Nephron progenitor cell (in vitro differentiated cells): ENCODE results near the gene ANKRD33B.

Experiments
- DNase-seq: peaks from one replicate; pipeline ENCODE4 v3.0.0; 2021
- H3K27ac Mint-ChIP-seq: 2 replicates; pipeline ENCODE4 v1.8.0; 2021; ENCODE audit warnings: mild to moderate bottlenecking, moderate library complexity, mixed read lengths
- H3K27me3 Mint-ChIP-seq: 2 replicates; pipeline ENCODE4 v1.8.0; 2021; ENCODE audit warnings: mild to moderate bottlenecking, low read depth, mixed read lengths; ENCODE audit not compliant: poor library complexity
- H3K36me3 Mint-ChIP-seq: 2 replicates; pipeline ENCODE4 v1.8.0; 2021; ENCODE audit warnings: low read depth, mixed read lengths
- H3K4me1 Mint-ChIP-seq: 2 replicates; pipeline ENCODE4 v1.8.0; 2021; ENCODE audit warnings: mixed read lengths
- H3K4me3 Mint-ChIP-seq: 2 replicates; pipeline ENCODE4 v1.8.0; 2021; ENCODE audit warnings: mild to moderate bottlenecking, moderate library complexity, mixed read lengths
- H3K9me3 Mint-ChIP-seq: 2 replicates; pipeline ENCODE4 v1.8.0; 2021; ENCODE audit warnings: mild to moderate bottlenecking, moderate library complexity, mixed read lengths
- CTCF ChIP-seq: fragments of 200-600 bp; sonication (generic); IDR thresholded peaks from 2 replicates; pipeline ENCODE4 v1.5.0; 2021; ENCODE audit warnings: antibody characterized with exemption

The ANKRD33B gene

GRCh38 chr5:10705747-10706146 is 141.9 kb downstream of the ANKRD33B start:
- no peaks in the 10 kb centered on the region for H3K9me3 Mint-ChIP-seq
- no peak overlapping the region for H3K27ac Mint-ChIP-seq
- no peaks in the 10 kb centered on the region for H3K27me3 Mint-ChIP-seq
- H3K4me3 Mint-ChIP-seq: no peak overlapping the region
- no peak for DNase-seq
- H3K4me1 Mint-ChIP-seq: peaks cover 22% of the 10 kb centered on the region
- peaks cover 10% of the 10 kb centered on the region for H3K36me3 Mint-ChIP-seq
- TF ChIP-seq CTCF: no peak

GRCh38 chr5:10706326-10706725 is 142.5 kb downstream of the ANKRD33B start:
- Mint-ChIP-seq H3K9me3 (no peaks in the 10 kb centered on the region), H3K4me1 (peaks cover 25% of the 10 kb centered on the region), H3K4me3 (no peak overlapping the region)

More at GRCh38 chr5:10706326-10706725, 142.5 kb downstream of the ANKRD33B start:
- no peak for DNase-seq
- Mint-ChIP-seq H3K27me3 (no peaks in the 10 kb centered on the region), H3K36me3 (peaks cover 13% of the 10 kb centered on the region), H3K27ac (no peak overlapping the region)
- TF ChIP-seq CTCF: no peak
